Kidney glomerular epithelial cell (primary cell): ENCODE data around the gene SPINK2.
A peak's percentile ranks its signal among the peaks of the same experiment; 100 is the strongest.

Experiments used
- DNase-seq: peaks from one replicate; lab custom pipeline; 2025; lab: John Stamatoyannopoulos, UW

Gene SPINK2, protein sequence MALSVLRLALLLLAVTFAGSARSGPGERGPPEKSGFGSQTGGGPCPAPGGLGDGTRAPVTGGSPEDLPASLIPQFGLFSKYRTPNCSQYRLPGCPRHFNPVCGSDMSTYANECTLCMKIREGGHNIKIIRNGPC

DNA sequence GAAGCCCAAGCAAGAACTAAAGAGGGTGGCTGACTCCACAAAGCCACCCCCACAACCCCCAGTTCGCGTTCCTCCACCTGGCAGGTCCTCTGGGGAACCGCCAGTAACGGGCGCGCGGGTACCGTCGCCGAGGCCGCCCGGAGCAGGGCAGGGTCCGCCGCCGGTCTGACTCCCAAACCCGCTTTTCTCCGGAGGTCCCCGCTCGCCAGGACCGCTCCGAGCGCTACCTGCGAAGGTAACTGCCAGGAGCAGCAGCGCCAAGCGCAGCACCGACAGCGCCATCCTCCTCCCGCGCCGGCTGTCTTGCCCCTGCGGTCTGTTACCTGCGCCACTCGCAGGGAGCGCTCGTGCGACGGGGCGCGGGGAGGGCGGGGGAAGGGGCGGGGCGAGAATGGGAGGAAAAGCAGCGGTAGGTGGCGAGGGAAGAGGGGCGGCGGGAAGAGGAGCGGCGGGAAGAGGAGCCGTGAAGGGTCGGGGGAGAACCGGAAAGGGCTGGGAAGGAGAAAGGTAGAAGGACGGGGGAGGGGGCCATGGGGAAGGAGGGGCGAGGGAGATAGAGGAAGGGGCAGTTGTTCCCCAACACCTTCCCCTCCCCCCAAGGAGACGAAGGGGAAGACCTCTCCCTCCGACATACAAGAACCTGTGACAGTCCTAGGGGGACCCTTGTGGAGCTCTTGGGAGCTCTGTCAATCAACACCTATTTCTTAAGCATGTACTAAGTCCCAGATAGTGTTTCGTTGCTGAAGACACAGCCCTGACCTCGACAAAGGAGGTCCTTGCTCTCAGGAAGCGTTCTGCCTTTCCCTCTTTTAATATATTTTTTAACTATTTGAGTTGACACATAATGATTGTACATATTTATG is at the start of gene SPINK2:
Gene SPINK2 (minus strand): TSS at position 321 of the 863 bp plus-strand sequence. CDS start 39 bp downstream, at position 282.
- no peak for DNase-seq

DNA sequence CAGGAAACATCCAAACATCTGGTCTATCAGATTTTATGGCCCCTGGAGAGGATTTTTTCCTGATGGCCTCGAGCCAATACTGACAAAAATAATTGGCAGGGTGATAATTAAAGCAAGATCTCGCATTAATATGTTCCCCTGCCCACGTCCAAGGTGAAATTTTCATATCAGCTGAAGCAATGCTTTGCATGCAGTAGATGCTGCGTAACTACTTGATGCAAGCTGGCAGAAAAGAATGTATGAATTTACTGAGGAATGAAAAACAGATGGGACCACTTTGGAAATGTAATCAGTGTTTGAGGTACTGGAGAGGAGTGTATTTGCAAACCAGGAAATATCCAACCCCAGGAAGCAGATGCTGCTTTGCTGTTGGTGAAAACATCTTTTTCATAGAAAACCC is 49.4 kb upstream of the SPINK2 start:
- no peak for DNase-seq

DNA sequence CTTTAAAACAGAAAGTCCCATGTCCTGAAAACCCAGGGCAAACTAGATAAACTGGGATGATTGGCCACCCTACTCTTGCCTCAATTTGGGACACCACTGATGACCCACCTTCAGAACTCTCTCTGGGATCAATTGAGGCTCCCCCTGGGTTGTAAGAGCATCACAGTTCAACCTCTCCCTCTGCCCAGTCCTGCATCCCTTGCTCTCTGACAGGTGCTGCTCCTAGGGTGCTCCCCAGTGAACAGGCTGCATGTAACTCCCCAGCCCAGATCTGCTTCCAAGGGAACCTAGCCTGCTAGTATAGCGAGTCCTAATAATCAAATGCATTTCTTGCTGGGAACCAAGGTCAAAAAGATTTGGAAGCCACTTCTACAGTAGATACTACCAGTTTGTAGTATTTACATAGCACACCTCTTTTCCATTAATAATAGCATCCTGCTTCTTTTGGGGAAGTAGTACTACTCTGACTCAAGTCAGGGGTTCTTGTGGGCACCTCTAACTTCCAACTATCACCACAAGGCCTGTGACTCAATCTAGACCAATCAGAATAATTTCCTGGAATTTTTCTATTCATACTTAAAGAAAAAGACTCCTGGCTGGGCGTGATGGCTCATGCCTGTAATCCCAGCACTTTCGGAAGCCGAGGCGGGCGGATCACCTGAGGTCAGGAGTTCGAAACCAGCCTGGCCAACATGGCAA is 42.1 kb upstream of the SPINK2 start:
- DNase-seq, result no peak

DNA sequence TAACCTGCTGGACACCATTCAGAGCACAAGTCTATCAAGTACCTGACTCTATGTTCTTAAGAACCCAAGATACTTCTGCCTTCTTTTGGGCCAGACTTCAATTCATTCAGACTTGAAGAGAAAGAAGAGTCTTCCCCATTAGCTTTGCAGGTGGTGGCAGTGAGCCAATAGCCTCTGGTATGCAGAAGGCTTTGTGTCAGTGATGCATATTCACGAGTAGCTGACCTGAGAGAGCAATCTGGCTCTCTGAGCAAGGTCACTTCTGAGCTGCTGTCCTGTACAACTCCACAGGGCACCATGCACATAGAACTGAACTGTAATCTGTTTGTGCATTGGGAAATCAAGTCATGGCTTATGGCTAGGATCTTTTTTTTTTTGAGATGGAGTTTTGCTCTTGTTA is 39.9 kb upstream of the SPINK2 start:
- no peak for DNase-seq

DNA sequence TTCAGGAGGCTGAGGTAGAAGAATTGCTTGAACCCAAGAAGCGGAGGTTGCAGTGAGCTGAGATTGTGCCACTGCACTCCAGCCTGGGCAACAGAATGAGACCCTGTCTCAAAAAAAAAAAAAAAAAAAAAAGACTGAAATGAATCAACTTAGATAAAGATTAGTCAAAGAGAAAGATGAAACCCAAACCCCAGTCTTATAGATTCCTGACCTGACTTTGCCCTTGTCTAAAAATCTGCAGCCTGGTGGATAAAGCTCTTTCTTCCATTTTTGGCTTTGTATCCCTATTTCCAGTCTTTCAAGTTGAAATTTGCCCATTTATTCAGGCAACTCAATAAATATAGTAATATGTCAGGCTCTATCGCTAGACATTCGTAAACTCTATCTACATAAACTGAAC is 39.3 kb upstream of the SPINK2 start:
- DNase-seq, result no peak

DNA sequence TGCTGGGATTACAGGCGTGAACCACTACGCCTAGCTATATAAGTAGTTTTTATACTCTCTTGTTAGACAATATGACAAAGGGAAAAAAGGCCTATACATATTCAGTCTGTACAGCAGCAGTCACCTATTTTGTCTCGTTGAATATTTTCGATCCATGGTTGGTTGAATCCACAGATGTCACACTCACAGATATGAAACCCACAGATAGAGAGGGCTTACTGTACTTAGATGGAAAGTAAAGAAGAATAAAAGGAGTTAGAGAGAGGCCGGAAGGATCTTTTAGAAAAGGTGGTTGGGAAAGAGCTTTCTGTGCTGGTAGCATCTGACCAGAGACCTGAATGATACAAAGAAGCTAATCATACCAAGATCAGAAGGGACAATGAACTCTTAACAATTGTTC is 38.3 kb upstream of the SPINK2 start:
- DNase-seq, result no peak

DNA sequence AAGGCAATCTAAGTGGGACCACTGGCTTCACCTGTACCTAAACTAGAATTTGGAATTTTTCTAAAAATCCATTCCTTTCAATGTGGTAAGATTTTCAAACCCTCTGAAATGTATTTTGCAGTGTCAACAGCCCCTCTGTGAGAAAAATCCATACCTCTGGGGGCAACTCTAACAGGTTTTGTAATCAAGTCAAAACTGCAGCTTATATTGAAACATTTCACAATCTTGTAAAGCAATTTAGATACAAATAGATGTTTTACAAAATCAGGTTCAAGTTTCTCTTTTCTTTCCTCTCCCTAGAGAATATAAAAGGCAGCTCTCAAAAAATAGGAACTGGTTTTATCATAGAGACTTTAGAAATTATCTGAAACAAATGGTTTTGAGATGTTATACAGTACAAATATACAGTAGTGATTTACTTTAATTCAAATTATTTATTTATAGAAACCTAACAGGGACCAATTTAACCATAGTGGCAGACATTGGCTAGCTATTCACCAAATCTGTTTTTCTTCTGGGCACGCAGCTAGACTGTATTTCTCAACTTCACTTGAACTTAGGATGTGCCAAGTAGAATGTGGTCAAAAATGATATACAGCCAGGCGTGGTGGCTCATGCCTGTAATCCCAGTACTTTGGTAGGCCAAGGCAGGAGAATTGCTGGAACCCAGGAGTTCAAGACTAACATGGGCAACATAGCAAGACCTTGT is 36.3 kb upstream of the SPINK2 start:
- no peak for DNase-seq

DNA sequence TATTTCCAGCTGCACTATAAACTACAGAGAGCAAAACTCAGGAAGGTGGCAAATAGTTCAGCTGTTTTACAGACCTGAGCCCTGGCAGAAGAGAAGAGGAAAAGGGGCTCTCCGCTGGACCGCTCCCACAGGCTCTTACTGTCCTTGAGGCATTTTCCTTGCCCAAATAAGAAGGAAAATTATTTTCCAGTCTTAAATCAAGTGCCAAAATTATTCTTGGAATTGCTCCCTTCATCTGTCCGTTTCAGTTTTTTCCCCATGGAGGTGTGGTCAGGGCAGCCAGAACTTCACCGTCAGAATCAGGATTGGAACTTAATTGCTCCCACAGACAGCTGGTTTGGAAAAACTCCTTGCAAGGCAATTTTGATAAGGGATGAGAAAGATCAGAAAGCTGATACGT is 35.2 kb upstream of the SPINK2 start:
- no peak for DNase-seq

DNA sequence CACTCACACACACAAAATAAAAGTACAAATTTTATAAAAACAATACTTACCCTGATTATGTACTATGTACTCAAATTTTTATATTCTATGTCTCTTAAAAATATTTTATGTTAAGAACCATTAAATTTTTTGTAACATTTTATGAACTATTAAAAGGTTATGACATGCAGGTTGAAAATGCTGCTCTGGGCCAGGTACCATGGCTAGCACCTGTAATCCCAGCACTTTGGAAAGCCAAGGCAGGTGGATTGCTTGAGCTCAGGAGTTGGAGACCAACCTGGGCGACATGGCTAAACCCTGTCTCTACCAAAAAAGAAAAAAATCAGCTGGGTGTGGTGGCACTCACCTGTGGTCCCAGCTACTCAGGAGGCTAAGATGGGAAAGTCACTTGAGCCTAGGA is 29.4 kb upstream of the SPINK2 start:
- no peak for DNase-seq

DNA sequence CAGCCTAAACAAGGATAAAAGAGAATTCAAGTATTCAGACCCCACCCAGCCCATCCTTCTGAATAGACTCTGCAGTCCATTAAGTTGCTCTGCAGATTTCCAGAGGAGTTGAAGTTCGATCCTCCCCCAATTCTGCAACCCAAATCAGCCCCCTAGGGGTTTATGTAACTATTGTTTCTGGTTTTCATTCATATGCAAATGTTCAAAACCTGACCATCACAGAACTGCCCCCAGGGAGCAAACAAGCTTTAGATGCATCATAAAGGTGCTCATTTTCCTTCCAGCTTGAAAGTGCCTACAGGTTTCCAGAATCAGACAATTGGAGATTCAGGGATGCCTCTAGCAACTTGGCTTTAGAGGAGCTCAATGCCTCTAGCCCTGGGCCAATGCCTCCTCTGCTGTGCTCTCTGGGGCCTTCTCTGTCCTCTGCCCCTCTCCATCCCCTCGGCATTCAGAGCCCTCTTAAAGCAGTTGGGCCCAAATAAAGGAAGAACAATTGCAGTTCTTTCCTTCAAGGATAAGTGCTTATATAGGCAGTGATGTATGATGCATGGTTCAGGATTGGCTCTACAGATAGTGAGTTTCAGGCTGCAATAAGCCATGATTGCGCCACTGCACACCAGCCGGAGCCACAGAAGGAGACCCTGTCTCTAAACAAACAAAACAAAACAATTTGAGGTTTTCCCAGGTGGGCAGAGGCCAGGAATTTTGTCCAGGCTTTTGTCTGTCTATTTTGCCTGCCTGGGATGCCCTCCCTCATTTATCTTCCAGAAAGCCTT is 23.5 kb upstream of the SPINK2 start:
- DNase-seq, result no peak

DNA sequence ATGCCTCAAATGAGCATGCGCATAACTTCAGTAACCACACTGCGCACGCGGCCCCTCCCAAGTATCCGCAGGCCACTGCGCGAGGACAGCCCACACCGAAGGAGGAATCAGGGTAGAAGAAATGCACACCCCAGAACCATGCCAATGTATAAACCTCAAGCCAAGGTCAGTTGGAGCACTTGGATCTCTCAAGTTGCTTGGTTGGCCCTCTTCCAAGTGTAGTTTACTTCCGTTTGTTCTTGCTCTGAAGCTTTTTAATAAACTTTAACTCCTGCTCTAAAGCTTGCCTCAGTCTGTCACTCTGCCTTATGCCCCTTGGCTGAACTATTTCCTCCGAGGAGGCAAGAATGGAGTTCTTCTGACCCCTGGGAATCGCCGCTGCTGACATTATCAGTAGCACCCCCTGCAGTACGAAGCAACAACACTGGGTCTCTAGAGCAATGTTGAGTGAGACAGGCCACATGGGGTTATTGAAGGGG is 22.0 kb upstream of the SPINK2 start:
- DNase-seq, result no peak

DNA sequence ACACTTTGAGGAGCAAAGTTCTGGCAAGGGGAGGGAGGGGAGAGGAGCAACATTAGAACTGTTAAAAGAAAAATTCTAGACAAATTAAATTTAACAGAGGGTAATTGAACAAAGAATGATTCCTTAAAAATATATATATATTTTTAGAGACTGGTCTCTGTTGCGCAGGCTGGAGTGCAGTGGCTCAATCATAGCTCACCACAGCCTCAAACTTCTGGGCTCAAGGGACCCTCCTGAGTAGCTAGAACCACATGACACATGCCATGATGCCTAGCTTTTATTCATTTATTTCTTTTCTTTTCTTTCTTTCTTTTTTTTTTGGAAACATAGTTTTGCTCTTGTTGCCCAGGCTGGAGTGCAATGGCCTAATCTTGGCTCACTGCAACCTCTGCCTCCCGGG is 19.1 kb upstream of the SPINK2 start:
- DNase-seq, result no peak

DNA sequence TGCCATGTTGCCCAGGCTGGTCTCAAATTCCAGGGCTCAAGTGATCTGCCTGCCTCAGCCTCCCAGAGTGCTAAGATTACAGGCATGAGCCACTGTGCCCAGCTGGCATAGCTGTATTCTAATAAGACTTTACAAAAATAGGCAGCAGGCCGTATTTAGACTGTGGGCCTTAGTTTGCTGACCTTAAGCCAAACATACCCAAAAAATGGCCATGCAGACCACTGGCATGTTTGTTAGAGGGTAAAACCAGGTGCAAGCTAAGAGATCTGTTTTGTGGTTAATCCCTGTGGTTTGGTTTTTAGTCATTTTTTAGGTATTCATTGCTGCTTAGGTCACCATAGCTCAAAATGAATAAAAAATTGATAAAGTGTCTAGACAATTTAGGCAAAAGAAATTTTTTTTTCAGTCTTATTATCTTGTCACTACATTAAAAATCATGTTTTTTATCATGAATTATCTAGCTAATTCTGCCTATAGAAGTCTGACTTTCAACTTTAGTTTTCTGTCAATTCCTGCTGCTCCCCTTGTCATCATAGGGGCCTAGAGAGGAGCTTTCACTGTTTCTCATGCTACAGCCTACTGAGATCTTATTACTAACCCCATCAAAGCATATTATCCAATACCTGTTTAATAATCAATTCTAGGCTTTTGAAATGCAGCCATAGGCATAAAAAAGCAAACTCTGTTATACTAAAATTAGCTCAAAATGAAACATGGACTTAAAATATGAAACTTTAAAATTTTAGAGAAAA is 7.5 kb upstream of the SPINK2 start:
- no peak for DNase-seq

DNA sequence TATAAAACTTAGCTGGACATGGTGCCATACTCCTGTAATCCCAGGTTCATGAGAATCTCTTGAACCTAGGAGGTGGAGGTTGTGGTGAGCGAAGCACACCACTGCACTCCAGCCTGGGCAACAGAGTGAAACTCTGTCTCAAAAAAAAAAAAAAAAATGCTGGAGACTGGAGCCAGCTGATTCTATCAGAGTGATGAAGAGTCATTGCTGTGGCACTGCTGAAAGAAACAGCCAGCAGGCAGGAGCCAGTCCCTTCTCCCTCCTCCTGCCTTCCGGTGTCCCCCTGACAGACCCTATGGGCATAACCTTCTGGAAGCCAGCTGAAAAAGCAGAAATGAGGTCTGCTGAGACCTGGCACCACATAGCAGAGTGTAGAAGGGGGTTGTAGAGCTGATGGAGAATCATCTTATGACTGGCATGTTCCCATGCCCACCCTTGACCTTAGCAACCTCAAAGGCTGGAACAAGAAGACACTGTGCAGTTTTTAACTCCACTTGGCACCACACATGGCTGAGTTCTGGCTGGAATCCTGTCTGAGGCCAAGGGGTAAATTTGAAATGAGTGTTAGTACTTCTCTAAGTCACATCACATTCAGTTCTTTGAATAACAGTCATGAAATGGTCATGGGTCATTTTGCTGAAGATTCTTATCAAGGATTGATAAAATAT is 2.6 kb upstream of the SPINK2 start:
- DNase-seq, result no peak

DNA sequence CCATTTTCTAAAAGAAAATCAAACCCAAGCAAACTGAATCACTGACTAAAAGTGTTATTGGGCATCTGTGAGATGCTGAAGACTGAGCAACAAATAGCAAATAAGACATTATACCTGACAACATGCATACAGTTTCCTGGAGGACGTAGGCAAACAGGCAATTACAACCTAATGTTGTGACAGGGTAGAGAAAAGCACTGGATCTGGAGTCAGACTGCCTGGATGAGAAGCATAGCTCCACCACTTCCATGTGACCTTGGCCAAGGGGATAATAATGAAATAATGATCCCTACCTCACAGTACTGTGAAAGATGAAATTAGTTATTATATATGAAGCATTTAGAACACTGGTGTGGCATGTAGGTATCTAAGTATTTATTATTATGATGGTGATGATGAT is 2.7 kb downstream of the SPINK2 start:
- DNase-seq, result no peak

DNA sequence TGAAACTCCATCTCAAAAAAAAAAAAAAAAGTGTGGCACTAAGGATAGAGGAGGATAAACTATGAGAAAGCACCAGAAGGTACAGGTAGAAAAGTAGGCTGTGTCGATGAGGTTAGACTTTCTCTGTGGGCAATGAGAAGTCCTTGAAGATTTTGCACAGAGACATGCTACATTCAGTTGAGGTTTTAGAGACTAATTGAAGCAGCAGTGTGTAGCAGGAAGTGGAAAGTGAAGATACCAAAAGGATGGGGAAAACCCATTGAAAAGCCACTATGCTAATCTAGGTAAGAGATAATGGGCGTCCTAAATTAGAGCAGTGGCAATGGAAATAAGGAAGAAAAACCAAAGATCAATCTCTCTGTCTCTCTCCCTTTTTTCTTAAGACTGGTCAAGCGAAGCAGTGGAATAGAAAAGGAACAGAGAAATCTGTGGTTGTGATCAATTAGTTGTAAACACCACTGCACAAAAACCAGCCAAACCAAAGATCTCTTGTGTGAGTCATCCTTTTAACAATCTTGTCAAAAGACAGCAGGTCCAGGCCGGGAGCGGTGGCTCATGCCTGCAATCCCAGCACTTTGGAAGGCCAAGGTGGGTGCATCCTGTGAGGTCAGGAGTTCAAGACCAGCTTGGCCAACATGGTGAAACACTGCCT is 3.5 kb downstream of the SPINK2 start:
- DNase-seq, result no peak

DNA sequence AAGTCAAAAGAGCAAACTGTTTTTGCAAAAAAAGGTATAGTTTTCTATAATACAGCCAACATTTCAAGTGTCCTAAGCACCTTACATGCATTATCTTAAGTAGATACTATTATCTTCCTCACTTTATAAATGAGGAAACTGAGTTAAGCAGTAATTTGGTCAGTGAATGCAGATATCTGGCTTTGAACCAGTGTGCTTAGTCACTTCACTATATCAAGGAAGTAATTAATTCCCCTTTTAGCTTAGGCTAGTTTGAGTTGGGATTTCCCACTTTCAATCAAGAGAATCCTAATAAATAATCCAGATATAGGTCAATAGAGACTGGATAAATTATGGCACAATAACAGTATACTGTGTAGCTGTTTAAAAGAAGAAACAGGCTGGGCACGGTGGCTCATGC is 14.8 kb downstream of the SPINK2 start:
- no peak for DNase-seq

DNA sequence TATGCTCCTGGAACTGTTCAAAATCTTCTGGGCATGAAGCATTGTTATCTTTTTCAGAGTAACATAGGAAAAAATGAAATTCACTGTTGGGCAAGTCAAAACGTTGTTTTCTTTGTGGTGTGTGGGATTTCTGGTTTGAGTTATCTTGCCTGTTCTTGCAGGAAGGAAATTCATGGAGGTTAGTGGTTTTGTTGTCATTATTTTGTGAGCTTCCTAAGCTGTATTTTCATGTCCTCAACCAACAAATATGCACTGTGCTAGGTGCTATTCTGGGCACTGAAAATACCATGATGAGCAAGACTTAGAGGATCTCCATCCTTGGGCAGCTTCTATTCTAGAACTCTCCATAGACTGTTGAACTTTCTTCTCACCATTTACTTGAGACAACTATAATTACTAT is 16.9 kb downstream of the SPINK2 start:
- peak; percentile 7 for DNase-seq

DNA sequence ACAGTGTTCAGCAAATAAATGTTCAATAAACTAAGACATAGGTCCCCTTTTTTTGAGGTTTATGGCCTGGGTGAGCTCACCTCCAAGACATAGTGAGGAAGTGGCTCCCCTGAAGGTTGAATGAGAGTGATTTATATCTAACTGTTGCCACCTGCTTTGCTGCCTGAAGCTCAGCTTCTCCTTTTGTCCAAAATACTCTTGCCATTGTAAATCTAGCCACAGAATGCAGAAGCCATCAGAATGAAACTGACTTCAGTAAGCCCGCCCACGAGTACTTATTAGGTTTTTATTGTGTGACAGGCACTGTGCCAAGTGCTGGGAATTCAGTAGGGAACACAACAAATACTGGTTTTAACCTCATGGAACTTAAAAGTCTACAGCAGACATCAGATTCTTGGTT is 18.0 kb downstream of the SPINK2 start:
- no peak for DNase-seq
